NCI-H510A (cell line): ENCODE measurements around the gene MX2.

Source experiments
- DNase-seq: peaks from one replicate; lab custom pipeline; 2025; lab: John Stamatoyannopoulos, UW

The MX2 gene

DNA sequence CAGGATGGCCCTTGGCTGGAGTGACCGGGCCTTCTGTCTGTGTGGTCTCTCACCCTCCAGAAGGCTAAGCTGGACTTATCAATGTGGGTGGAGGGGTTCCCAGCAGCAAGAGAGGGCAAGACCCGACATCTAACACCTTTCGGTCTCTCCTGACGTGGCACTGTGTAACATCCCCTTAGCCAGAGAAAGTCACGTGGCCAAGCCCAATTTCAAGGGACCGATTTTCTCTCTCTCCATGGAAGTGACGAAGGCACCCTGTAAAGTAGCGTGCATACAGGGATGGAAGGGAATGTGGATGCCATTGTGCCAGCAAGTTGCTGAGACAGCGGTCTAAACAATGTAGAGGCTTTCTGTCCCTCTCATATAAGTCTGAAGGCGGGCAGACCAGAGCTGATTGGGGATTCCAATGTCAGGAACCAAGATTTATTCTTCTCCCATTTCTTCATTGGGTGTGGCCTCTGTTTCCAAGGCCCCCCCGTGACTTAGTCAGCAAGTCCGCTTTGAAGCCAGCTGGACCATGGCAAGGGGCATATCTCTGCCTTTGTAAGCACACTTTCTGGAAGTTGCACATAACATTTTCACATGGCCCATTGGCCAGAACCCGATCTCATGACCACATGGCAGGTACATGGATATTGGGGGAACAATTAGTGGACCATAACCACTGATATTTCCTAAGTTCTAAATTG, 76.7 kb downstream of the MX2 start:
- DNase-seq, result no peak

DNA sequence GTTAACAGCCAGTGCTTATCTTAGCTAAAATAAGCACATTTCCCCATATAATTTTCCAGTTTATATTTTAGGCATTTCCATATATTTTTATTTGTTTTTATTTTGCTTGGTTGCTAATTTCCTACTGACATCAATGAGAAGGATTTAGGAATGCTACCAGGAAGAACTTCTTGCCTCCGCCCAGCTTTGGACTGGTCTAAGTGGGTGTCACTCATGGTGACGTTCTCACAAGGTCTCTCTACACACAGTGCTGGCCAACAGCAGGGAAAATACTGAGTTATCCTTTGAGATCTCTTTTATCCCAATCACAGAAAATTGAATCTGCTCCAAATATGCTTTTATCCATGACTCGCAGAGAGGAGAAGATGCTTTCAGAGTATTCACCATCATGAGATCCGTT, 77.4 kb downstream of the MX2 start:
- no peak for DNase-seq

DNA sequence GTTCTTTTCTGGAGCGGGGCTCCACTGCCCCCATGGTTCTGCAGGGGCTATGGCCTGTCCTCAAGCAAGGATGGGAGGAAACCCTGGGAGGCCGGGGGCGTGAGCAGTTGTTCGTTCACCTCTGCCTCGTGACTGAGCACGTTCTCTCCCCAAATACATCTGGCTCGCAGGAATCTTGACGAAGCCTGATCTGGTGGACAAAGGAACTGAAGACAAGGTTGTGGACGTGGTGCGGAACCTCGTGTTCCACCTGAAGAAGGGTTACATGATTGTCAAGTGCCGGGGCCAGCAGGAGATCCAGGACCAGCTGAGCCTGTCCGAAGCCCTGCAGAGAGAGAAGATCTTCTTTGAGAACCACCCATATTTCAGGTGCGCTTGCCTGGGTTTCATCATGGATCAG, 79.7 kb downstream of the MX2 start:
- DNase-seq, result no peak

DNA sequence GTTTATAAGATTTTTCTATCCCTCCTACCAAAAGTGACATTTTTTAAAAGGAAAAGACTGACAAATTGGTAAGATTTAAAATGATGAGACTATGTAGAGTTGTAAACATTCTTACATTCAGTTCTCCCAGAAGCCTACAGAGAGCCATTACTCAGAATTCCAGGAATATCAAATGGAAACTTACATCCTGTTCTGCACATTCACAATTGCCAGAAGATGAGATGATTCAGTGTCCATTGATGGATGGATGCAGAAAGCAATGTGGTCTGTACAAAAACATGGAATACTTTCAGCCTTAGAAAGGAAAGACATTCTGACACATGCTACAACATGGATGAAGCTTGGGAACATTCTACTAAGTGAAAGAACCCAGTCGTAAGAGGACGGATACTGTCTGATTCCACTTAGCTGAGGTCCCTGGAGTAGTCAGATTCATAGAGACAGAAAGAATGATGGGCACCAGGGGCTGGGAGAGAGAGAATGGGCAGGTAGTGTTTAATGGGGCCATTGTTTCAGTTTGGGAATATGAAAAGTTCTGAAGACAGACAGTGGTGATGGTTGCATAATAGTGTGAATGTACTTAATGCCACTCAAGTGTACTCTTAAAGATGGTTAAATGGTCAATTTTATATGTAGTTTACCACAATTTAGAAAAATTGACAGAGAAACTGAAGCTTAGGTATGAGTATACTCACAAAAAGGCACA, 80.8 kb downstream of the MX2 start:
- no peak for DNase-seq

DNA sequence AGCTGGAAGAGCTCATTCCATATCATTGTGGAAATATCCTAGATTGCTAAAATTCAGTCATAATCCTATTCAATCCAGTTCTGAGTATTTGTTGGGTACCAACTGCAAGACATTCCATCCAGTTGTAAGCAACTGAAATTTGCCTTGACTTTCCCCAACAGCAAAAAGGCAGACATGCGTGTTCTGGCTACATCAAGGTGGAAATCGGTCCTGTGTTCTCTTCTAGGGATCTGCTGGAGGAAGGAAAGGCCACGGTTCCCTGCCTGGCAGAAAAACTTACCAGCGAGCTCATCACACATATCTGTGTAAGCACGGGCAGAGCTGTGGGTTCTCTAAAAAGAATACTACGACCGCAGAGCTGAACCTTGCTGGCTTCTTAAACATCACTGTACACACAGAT, 81.7 kb downstream of the MX2 start:
- DNase-seq, result no peak

DNA sequence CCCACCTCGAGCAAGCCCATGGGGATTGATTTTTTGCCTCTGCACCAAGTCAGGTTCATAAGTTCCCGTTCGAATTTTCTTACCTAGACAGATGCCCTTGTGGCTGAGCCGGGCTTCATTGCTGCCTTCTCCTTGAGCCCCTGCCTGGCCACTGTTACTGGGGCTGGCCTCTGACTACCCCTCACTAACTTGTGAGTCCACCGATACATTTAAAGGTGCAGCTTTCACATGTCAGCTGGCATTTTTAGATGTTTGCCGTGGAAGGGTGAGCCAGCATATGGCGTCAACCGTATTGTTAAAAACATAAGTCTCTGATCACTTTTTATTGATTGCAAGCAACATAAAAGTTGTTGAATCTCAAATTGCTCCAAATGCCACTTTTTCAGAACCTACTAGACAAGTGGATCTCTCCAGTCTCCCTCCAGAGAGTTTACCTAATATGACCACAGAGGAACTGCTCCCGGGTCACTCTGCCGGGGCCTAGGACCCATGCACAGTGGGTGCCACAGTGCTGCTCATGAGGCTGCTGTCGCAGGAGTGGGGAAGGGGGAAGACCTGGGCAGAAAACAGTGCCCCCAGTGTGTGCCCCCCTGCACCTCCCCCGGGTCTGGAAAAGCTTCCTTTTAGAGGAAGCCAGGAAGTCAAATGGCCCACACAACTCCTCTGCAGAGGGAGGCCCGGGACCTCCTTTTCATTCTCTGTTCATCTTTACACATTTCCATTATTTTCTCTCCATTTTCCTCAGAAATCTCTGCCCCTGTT, 83.1 kb downstream of the MX2 start:
- DNase-seq, result no peak

DNA sequence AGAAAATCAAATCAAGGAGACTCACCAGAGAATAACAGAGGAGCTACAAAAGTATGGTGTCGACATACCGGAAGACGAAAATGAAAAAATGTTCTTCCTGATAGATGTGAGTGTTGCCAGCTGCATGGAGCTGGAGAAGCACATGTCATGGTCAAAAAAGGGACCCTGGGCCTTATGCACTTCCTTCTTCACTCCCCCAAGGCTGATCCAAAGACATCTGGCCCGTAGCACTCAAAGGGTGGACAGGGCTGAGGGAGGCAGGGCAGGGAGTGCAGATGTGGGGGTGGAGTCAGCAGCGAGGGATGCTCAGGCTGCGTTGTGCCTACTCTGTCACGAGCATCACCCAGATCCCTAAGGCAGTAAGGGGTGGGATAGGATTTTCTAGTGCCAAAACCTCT, 83.6 kb downstream of the MX2 start:
- no peak for DNase-seq

DNA sequence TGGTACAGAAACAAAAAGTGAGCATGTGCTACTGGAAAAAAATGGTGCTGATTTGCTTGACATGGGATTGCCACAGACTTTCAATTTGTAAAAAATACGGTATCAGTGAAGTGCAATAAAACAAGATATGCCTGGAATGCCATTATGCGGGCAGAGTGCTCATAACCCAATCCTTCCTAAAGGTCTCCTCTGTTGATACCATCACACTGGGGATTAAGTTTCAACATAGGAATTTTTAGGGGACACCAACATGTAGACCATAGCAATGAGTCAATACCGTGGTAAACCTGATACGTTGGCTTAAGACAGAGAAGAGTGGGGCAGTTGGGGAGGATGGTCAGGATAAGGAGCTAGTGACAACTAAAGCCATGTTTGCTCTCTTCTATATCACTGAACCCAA, 84.8 kb downstream of the MX2 start:
- DNase-seq, result no peak

DNA sequence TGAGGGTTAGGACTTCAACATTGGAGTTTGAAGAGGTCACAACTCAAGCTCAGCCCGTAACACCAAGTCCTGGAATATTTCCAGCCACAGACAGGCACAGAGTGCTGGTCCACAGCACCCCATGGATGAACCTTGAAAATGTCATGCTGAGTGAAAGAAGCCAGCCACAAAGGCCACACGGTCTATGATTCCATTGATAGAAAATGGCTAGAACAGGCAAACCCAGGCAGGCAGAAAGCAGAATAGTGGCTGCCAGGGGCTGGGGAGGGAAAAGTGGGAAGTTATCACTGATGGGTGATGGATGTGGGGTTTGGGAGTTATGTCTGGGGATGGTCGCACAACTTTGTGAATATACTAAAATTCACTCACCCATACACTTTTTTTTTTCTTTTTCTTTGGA, 85.5 kb downstream of the MX2 start:
- no peak for DNase-seq

DNA sequence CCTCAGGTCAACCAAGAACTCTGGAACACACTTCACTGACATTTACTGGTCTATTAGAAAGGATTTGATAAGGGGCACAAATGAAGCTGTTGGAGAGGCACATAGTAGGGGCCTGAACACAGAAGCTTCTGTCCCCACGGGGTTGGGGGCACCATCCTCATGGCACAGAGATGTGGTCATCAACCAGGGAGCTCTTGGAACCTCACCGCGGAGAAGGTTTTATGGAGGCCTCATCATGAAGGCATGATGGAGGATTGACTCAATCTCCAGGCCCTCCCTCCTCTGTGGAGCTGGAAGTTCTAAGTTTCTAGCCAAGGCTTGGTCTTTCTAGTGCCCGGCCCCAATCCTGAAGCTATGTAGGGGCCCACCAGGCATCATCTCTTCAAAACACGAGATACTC, 87.8 kb downstream of the MX2 start:
- DNase-seq, result no peak

DNA sequence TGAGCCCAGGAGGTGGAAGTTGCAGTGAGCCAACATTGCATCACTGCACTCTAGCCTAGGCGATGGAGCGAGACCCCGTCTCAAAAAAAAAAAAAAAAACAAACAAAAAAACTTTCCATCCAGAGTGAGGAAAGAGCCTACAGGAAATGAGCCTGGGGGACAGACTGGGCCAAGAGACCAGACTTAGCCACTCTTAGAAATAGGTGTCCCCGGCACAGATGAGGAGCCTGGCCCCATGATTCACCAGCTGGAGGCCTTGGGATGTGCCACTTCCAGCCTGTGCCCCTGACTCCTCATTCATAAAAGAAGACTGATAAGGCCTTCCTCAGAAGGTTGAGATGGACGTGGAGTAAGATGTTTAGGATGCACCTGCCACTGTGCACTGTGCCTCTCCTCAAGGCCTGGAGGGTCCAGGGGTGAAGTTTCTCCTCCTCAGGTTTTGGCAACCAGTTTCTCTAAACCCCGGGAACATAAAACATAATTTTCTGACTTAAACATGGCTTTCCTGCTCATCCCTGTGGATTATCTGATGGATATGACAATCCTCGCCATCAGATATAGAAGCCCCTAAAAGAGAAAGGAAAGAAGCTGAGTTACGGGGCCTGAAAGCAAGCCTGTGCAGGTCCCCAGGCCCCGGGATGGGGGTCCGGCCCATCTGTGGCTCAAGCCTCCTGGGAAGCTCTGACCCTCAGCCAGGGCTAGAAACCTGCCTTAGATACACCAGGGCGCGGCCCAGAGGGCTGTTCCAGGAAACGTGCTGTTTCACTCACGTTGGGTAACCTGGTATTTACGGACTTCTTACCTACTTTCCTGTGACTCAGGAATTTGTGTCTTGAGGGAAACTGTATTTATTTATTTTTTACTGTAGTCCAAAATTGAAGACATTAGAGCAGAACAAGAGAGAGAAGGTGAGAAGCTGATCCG, 90.2 kb downstream of the MX2 start:
- no peak for DNase-seq

DNA sequence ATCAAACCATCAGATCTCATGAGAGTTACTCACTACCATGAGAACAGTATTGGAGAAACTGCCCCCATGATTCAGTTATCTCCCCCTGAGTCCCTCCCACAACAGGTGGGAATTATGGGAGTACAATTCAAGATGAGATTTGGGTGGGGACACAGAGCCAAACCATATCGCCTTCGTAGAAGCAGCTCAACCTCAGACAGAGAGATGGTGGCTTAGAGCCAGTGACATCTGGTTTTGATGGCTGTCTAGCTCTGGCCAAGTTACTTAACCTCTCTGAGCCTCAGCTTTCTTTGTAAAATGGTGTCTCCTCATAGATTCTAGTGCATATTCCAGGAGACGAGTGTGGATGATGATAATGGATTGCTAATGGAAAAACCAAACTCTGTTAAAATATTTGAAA, 91.4 kb downstream of the MX2 start:
- DNase-seq, result no peak

DNA sequence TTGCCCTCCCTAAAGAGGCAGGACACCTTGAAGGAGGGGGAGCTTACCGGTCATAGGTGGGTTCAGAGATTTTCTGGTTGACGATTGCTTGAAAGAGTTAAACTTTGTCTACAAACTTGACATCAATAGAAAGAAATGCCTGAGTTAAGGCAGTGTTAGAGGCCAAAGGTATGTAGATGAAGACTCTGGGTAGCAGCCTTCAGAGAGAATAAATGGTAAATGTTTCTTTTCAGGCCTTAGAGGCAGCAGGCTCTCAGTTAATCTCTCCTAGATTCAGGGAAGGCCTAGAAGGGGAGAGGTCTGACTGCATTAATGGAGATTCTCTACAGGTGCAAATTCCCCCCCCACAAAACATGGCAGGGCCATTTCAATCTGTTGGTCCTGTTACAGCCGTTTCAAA, 91.9 kb downstream of the MX2 start:
- no peak for DNase-seq

DNA sequence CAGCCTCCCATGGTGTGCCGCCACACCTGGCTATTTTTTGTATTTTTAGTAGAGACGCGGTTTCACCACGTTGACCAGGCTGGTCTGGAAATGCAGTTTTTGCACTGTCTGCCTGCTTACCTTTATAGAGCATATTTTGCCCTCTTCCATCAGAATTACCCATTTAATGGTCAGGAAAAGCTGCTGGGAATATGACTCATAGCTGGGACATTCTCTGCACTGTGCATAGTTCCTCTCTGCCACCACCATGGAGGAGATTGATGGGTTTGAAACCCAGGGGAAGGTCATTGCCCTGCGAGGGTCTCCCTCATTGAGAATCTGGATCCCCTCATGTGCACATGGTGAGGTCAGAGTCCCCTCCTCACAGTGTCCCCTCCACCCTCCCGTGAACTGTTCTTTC, 96.3 kb downstream of the MX2 start:
- no peak for DNase-seq

DNA sequence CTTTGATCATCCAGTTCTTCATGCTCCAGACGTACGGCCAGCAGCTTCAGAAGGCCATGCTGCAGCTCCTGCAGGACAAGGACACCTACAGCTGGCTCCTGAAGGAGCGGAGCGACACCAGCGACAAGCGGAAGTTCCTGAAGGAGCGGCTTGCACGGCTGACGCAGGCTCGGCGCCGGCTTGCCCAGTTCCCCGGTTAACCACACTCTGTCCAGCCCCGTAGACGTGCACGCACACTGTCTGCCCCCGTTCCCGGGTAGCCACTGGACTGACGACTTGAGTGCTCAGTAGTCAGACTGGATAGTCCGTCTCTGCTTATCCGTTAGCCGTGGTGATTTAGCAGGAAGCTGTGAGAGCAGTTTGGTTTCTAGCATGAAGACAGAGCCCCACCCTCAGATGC, 96.7 kb downstream of the MX2 start:
- DNase-seq, result no peak
